Hepatocyte (in vitro differentiated cells): ENCODE measurements around the gene ARL17B.
"Not testable (repeated sequence)": the region's sequence is repeated elsewhere in the genome, so short reads cannot be mapped to it uniquely, and the experiment has no call there.

Experiments used
- EZH2 ChIP-seq: fragments of 200-600 bp; sonication (generic); IDR thresholded peaks from 2 replicates; pipeline ENCODE4 v1.6.1; 2016; ENCODE audit warnings: antibody characterized with exemption, mild to moderate bottlenecking, borderline replicate concordance
- EZH2phosphoT487 ChIP-seq: fragments of 200-600 bp; sonication (generic); IDR thresholded peaks from one replicate; pipeline ENCODE4 v1.6.1; 2018; ENCODE audit warnings: antibody characterized with exemption, mild to moderate bottlenecking, low read depth, moderate library complexity; ENCODE audit not compliant: unreplicated experiment, severe bottlenecking
- TF ChIP-seq, protein P1 (sequence below): fragments of 200-600 bp; sonication (generic); IDR thresholded peaks from 2 replicates; pipeline ENCODE4 v1.5.1; 2016; ENCODE audit warnings: antibody characterized with exemption, mild to moderate bottlenecking; ENCODE audit not compliant: poor library complexity

DNA sequence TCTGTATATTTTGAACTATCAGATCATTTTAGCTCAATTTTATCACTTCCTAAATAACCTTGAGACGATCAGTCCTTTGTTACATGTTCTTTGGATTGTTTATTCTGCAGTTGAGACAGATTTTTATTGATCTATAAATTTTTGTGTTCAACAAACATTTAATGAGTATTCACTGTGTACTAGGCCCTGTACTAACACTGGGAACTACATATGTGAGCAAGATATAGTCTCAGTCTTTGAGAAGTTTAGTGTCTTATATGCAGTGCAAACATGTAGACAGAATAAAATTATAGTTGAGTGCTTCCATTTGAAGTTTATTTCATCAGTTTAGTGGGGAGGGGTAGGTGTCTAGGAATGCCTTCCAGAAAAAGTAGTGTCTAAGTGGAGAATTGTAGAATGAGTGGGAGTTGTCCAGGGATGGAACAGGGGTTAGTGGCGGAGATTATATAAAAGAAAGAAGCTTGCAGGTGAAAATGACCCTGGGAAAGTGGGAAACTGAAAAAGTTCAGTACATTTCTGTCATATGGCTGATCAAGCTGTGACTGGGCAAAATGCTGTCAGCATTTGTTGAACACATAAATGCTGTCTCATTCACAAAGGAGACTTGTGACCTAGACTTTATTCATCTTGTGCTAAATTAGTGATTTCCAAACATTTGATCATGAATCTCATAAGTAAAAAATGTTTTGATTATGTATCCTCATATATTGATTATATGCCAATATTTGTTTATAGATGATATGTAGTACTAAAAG, 39.6 kb upstream of the ARL17B start:
- TF ChIP-seq, protein P1, sequence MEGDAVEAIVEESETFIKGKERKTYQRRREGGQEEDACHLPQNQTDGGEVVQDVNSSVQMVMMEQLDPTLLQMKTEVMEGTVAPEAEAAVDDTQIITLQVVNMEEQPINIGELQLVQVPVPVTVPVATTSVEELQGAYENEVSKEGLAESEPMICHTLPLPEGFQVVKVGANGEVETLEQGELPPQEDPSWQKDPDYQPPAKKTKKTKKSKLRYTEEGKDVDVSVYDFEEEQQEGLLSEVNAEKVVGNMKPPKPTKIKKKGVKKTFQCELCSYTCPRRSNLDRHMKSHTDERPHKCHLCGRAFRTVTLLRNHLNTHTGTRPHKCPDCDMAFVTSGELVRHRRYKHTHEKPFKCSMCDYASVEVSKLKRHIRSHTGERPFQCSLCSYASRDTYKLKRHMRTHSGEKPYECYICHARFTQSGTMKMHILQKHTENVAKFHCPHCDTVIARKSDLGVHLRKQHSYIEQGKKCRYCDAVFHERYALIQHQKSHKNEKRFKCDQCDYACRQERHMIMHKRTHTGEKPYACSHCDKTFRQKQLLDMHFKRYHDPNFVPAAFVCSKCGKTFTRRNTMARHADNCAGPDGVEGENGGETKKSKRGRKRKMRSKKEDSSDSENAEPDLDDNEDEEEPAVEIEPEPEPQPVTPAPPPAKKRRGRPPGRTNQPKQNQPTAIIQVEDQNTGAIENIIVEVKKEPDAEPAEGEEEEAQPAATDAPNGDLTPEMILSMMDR = not testable (repeated sequence)
- TF ChIP-seq EZH2, EZH2phosphoT487: not testable (repeated sequence)
